Prostate gland (tissue), 2 donors: Measurements from ENCODE around the gene TMEM232.

Experiments used
- POLR2A ChIP-seq: fragments of 450-650 bp; IDR thresholded peaks from one replicate; pipeline ENCODE4 v1.6.1; 2016; ENCODE audit warnings: antibody characterized with exemption, mild to moderate bottlenecking
- POLR2AphosphoS5 ChIP-seq: sonication (generic); formaldehyde crosslinking; IDR thresholded peaks from one replicate; pipeline ENCODE4 v1.6.1; 2017; ENCODE audit warnings: antibody characterized with exemption
- TF ChIP-seq, protein P1 (sequence below), 4 experiments: fragments of 200-600 bp in 2 of 4; fragments of 450-650 bp in 2 of 4; sonication (generic) in 2 of 4; IDR thresholded peaks; 1 replicate in 3 of 4; 2 replicates in 1 of 4; pipeline ENCODE4 v1.5.1; 2016 to 2019; ENCODE audit warnings: antibody characterized with exemption in 4 of 4, mild to moderate bottlenecking in 2 of 4, moderate library complexity in 2 of 4

DNA sequence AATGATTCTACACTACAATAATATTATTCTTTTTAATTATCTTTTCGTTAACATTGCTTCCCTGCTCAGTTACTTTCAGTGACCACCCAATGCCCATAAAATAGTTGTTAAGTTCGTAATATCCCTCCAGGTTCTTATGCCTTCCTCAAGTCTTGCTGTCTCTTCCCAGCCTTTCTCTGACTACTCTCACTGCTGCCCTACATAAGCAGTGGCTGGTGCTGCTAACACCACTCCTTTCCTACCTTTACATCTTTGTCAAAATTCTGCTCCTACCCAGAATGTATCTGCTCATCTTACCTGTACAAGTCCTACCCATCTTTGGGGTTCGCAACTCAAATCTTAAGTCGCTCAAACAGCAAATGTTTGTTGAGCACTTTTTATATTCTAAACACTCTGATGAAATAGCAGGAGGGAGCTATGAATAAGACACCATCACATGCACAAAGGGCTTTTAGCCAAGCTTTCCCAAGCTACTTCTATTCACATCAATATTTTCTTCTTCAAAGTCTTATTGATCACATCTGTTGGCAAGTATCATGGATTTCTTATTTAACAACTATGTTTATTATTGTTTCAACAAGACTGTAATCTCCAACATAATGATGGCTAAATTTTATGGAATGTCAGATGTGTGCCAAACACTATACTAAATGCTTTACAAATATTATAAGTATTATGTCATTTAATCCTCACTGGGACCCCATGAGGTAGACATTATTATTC lies 41.8 kb upstream of the TMEM232 start:
- TF ChIP-seq, protein P1, sequence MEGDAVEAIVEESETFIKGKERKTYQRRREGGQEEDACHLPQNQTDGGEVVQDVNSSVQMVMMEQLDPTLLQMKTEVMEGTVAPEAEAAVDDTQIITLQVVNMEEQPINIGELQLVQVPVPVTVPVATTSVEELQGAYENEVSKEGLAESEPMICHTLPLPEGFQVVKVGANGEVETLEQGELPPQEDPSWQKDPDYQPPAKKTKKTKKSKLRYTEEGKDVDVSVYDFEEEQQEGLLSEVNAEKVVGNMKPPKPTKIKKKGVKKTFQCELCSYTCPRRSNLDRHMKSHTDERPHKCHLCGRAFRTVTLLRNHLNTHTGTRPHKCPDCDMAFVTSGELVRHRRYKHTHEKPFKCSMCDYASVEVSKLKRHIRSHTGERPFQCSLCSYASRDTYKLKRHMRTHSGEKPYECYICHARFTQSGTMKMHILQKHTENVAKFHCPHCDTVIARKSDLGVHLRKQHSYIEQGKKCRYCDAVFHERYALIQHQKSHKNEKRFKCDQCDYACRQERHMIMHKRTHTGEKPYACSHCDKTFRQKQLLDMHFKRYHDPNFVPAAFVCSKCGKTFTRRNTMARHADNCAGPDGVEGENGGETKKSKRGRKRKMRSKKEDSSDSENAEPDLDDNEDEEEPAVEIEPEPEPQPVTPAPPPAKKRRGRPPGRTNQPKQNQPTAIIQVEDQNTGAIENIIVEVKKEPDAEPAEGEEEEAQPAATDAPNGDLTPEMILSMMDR (IDR thresholded peaks at IDR 0.05): no peak
- TF ChIP-seq POLR2A (no peak), POLR2AphosphoS5 (no peak)
